ENCODE measurements around the gene AUTS2.

DNA sequence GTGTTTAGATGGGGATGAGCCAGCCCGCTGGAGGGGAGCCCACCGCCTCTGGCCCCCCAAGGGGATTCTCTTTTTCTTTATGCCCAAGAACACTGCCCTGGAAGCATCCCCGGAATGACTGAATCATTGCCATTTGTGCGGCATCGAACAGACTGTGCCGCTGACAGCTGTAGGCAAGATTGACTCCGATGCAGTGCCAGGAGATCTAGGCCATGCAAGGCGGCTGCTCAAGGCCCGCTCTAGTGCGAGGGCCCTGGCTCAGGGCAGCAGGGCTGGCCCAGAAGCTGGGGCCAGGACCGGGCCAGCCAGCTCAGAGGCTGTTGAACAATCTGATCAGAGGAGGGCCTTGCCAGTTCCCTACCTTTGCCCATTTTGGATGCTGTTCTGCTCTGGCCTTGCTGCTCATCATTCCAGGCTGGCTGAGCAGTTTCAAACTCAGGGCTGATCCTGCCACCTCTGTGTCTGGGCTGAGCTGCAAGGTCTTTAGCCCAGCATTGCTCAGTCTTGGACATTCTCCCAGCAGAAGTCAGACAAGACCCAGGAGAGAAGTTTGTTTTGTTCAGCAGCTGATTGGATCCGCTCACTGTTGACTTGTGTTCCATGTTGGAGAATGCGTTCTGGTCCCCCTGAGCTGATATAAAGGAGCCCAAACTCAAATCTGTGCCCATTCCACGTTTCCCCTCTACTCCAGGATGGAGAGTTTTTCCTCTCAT, 1048.4 kb downstream of the AUTS2 start:
- no peak for TF ChIP-seq POLR2A (IDR thresholded peaks at IDR 0.05; ENCODE audit: low read depth, low read length)
- no peak for TF ChIP-seq WRNIP1 (IDR thresholded peaks at IDR 0.05; ENCODE audit: borderline replicate concordance, low read depth, low read length)
- TF ChIP-seq EED (IDR thresholded peaks at IDR 0.05; ENCODE audit: low read depth): no peak

Data from GM12878 (cell line).